Activated naive CD8-positive, alpha-beta T cell treated with anti-CD3 and anti-CD28 coated beads for 36 hours (primary cell): ENCODE data around the gene CERT1. TPM values are rescaled to one million over a fixed set of nuclear protein-coding genes. Genes with fewer than 3 reads are reported as not detected.
"Not testable (repeated sequence)": the region's sequence is repeated elsewhere in the genome, so short reads cannot be mapped to it uniquely, and the experiment has no call there.

Source experiments
- DNase-seq: peaks from one replicate; pipeline ENCODE4 v3.0.0; 2021
- H3K27ac Mint-ChIP-seq: one replicate; pipeline ENCODE4 v1.8.0; 2022; ENCODE audit warnings: mild to moderate bottlenecking, moderate library complexity, mixed read lengths
- H3K27me3 Mint-ChIP-seq: one replicate; pipeline ENCODE4 v1.8.0; 2022; ENCODE audit warnings: mild to moderate bottlenecking, mixed read lengths
- H3K36me3 Mint-ChIP-seq: one replicate; pipeline ENCODE4 v1.8.0; 2021; ENCODE audit warnings: mild to moderate bottlenecking, mixed read lengths
- H3K4me1 Mint-ChIP-seq: one replicate; pipeline ENCODE4 v1.8.0; 2021; ENCODE audit warnings: mixed read lengths
- H3K4me3 Mint-ChIP-seq: one replicate; pipeline ENCODE4 v1.8.0; 2022; ENCODE audit warnings: mild to moderate bottlenecking, moderate library complexity, mixed read lengths
- H3K9me3 Mint-ChIP-seq: one replicate; pipeline ENCODE4 v1.8.0; 2022; ENCODE audit warnings: mixed read lengths
- total RNA-seq, 2 experiments: library from RNA; stranded (reverse); gene quantifications; one replicate each; pipeline ENCODE4 v1.2.3, GENCODE V29; 2021

Gene CERT1
- total RNA-seq, 2 experiments from 2014 or later: 23.3 to 24.2 TPM

GRCh38 chr5:75510417-75510835, 1.0 kb downstream of the CERT1 start:
- H3K27ac Mint-ChIP-seq: peak overlapping the region; percentile 92
- DNase-seq: no peak
- H3K4me1 Mint-ChIP-seq: peaks cover 39% of the 10 kb centered on the region
- H3K27me3 Mint-ChIP-seq: no peaks in the 10 kb centered on the region
- H3K36me3 Mint-ChIP-seq: peaks cover 21% of the 10 kb centered on the region
- H3K9me3 Mint-ChIP-seq: peaks cover 2% of the 10 kb centered on the region
- H3K4me3 Mint-ChIP-seq: peak overlapping the region; percentile 97

GRCh38 chr5:75509956-75510355, 1.5 kb downstream of the CERT1 start:
- Mint-ChIP-seq H3K36me3 (peaks cover 19% of the 10 kb centered on the region), H3K27ac (peak overlapping the region; percentile 54), H3K9me3 (peaks cover 2% of the 10 kb centered on the region), H3K4me1 (peaks cover 40% of the 10 kb centered on the region), H3K4me3 (peak overlapping the region; percentile 97), H3K27me3 (no peaks in the 10 kb centered on the region)
- no peak for DNase-seq

- Mint-ChIP-seq H3K27ac (no peak overlapping the region), H3K4me1 (peaks cover 40% of the 10 kb centered on the region), H3K27me3 (no peaks in the 10 kb centered on the region)
Measured at GRCh38 chr5:75509546-75509945, 1.9 kb downstream of the CERT1 start.

GRCh38 chr5:75507841-75508240, 3.6 kb downstream of the CERT1 start:
- Mint-ChIP-seq H3K4me1 (peaks cover 33% of the 10 kb centered on the region), H3K27ac (no peak overlapping the region), H3K36me3 (peaks cover 18% of the 10 kb centered on the region), H3K4me3 (no peak overlapping the region), H3K27me3 (no peaks in the 10 kb centered on the region), H3K9me3 (peaks cover 2% of the 10 kb centered on the region)
- DNase-seq: no peak

More at GRCh38 chr5:75509546-75509945, 1.9 kb downstream of the CERT1 start:
- Mint-ChIP-seq H3K36me3 (peaks cover 21% of the 10 kb centered on the region), H3K9me3 (peaks cover 2% of the 10 kb centered on the region), H3K4me3 (peak overlapping the region; percentile 97)
- DNase-seq: no peak

- H3K27ac Mint-ChIP-seq, DNase-seq, H3K9me3 Mint-ChIP-seq, H3K27me3 Mint-ChIP-seq, H3K4me3 Mint-ChIP-seq: not testable (repeated sequence)
- Mint-ChIP-seq H3K4me1 (peaks cover 37% of the 10 kb centered on the region), H3K36me3 (peaks cover 32% of the 10 kb centered on the region)
Measured at GRCh38 chr5:75505112-75505511, 6.3 kb downstream of the CERT1 start.

GRCh38 chr5:75498875-75499274, 12.6 kb downstream of the CERT1 start:
- not testable (repeated sequence) for DNase-seq, H3K9me3 Mint-ChIP-seq, H3K4me3 Mint-ChIP-seq, H3K27ac Mint-ChIP-seq, H3K27me3 Mint-ChIP-seq
- peaks cover 22% of the 10 kb centered on the region for H3K4me1 Mint-ChIP-seq
- H3K36me3 Mint-ChIP-seq: peaks cover 60% of the 10 kb centered on the region

- Mint-ChIP-seq H3K4me1 (peaks cover 19% of the 10 kb centered on the region), H3K36me3 (peaks cover 64% of the 10 kb centered on the region), H3K4me3 (no peak overlapping the region), H3K27me3 (no peaks in the 10 kb centered on the region), H3K9me3 (peaks cover 2% of the 10 kb centered on the region), H3K27ac (no peak overlapping the region)
- DNase-seq: no peak
Measured at GRCh38 chr5:75498208-75498777, 13.1 kb downstream of the CERT1 start.

- H3K4me1 Mint-ChIP-seq: peaks cover 12% of the 10 kb centered on the region
- H3K4me3 Mint-ChIP-seq: no peak overlapping the region
- DNase-seq: no peak
- no peak overlapping the region for H3K27ac Mint-ChIP-seq
- peaks cover 7% of the 10 kb centered on the region for H3K9me3 Mint-ChIP-seq
- H3K27me3 Mint-ChIP-seq: no peaks in the 10 kb centered on the region
- H3K36me3 Mint-ChIP-seq: peaks cover 73% of the 10 kb centered on the region
Measured at GRCh38 chr5:75496026-75496425, 15.4 kb downstream of the CERT1 start.

- no peak overlapping the region for H3K27ac Mint-ChIP-seq
- peaks cover 11% of the 10 kb centered on the region for H3K4me1 Mint-ChIP-seq
- peaks cover 66% of the 10 kb centered on the region for H3K36me3 Mint-ChIP-seq
- peaks cover 29% of the 10 kb centered on the region for H3K9me3 Mint-ChIP-seq
- no peak for DNase-seq
- H3K4me3 Mint-ChIP-seq: no peak overlapping the region
- no peaks in the 10 kb centered on the region for H3K27me3 Mint-ChIP-seq
Measured at GRCh38 chr5:75491621-75492020, 19.8 kb downstream of the CERT1 start.

GRCh38 chr5:75489847-75490246, 21.6 kb downstream of the CERT1 start:
- peaks cover 74% of the 10 kb centered on the region for H3K36me3 Mint-ChIP-seq
- H3K4me1 Mint-ChIP-seq, H3K27me3 Mint-ChIP-seq, DNase-seq, H3K4me3 Mint-ChIP-seq, H3K27ac Mint-ChIP-seq: not testable (repeated sequence)
- H3K9me3 Mint-ChIP-seq: peaks cover 44% of the 10 kb centered on the region

GRCh38 chr5:75484605-75485004, 26.8 kb downstream of the CERT1 start:
- Mint-ChIP-seq H3K27ac (no peak overlapping the region), H3K27me3 (no peaks in the 10 kb centered on the region), H3K9me3 (peaks cover 46% of the 10 kb centered on the region), H3K4me3 (no peak overlapping the region), H3K4me1 (peaks cover 17% of the 10 kb centered on the region), H3K36me3 (peaks cover 71% of the 10 kb centered on the region)
- no peak for DNase-seq

- H3K4me3 Mint-ChIP-seq: no peak overlapping the region
- peaks cover 17% of the 10 kb centered on the region for H3K4me1 Mint-ChIP-seq
- H3K27ac Mint-ChIP-seq: no peak overlapping the region
- DNase-seq: no peak
- peaks cover 37% of the 10 kb centered on the region for H3K9me3 Mint-ChIP-seq
- H3K36me3 Mint-ChIP-seq: peaks cover 62% of the 10 kb centered on the region
- H3K27me3 Mint-ChIP-seq: no peaks in the 10 kb centered on the region
Measured at GRCh38 chr5:75482482-75482881, 28.9 kb downstream of the CERT1 start.

- DNase-seq: no peak
- Mint-ChIP-seq H3K4me1 (peaks cover 7% of the 10 kb centered on the region), H3K27me3 (no peaks in the 10 kb centered on the region), H3K36me3 (peaks cover 55% of the 10 kb centered on the region), H3K4me3 (no peak overlapping the region), H3K9me3 (peaks cover 25% of the 10 kb centered on the region), H3K27ac (no peak overlapping the region)
Measured at GRCh38 chr5:75481024-75481423, 30.4 kb downstream of the CERT1 start.

- peaks cover 50% of the 10 kb centered on the region for H3K36me3 Mint-ChIP-seq
- peaks cover 7% of the 10 kb centered on the region for H3K9me3 Mint-ChIP-seq
- no peak for DNase-seq
- no peaks in the 10 kb centered on the region for H3K4me1 Mint-ChIP-seq
- H3K4me3 Mint-ChIP-seq: no peak overlapping the region
- H3K27me3 Mint-ChIP-seq: no peaks in the 10 kb centered on the region
- no peak overlapping the region for H3K27ac Mint-ChIP-seq
Measured at GRCh38 chr5:75475364-75475763, 36.1 kb downstream of the CERT1 start.

- no peaks in the 10 kb centered on the region for H3K4me1 Mint-ChIP-seq
- DNase-seq: no peak
- no peak overlapping the region for H3K4me3 Mint-ChIP-seq
- H3K9me3 Mint-ChIP-seq: peaks cover 22% of the 10 kb centered on the region
- no peak overlapping the region for H3K27ac Mint-ChIP-seq
- peaks cover 57% of the 10 kb centered on the region for H3K36me3 Mint-ChIP-seq
- no peaks in the 10 kb centered on the region for H3K27me3 Mint-ChIP-seq
Measured at GRCh38 chr5:75473463-75473862, 38.0 kb downstream of the CERT1 start.

GRCh38 chr5:75472973-75473372, 38.5 kb downstream of the CERT1 start:
- H3K9me3 Mint-ChIP-seq: peaks cover 23% of the 10 kb centered on the region
- peaks cover 61% of the 10 kb centered on the region for H3K36me3 Mint-ChIP-seq
- H3K27me3 Mint-ChIP-seq: no peaks in the 10 kb centered on the region
- no peak overlapping the region for H3K4me3 Mint-ChIP-seq
- H3K4me1 Mint-ChIP-seq: no peaks in the 10 kb centered on the region
- no peak overlapping the region for H3K27ac Mint-ChIP-seq
- no peak for DNase-seq
